HG02885 (cell line): ENCODE results near the gene HOXA5.

Source experiments
- ATAC-seq: cut with Tn5 transposase; IDR thresholded peaks from one replicate; pipeline ENCODE4 v1.9.1; 2021; ENCODE audit warnings: mild to moderate bottlenecking; ENCODE audit not compliant: unreplicated experiment, poor library complexity

The HOXA5 gene

DNA sequence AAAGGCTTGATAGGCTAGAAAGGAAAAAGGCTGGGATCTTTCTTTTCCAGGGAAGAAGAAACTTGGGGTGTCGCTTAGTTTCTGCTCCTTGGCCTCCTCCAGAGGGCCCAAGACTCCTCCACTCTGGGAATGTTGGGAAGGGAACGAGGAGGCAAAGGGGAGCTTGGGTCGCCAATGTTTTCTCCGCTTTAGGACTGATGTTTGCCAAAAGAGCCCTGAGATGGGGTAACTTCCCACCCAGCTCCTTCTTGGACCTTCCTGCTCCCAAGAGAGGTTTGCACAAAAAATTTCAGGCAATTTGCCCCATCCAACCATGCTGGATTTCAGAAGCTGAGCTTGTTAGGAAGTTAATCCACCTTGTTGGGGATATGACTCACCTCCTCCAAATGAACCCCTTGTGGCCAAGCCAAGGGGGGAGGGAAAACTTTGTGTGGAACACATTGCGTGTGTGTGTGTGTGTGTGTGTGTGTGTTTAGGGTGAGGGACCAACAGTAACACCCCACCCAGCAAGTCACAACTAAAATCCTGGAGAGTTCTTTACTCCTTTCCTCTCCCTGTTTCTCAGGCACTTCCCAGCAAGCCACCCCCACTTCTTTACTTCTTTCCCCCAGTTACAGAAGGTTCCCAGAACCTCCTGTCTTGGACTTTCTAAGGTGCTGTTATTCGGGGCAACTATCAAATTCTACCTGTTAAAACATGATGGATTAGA, 32.3 kb downstream of the HOXA5 start:
- no peak for ATAC-seq

DNA sequence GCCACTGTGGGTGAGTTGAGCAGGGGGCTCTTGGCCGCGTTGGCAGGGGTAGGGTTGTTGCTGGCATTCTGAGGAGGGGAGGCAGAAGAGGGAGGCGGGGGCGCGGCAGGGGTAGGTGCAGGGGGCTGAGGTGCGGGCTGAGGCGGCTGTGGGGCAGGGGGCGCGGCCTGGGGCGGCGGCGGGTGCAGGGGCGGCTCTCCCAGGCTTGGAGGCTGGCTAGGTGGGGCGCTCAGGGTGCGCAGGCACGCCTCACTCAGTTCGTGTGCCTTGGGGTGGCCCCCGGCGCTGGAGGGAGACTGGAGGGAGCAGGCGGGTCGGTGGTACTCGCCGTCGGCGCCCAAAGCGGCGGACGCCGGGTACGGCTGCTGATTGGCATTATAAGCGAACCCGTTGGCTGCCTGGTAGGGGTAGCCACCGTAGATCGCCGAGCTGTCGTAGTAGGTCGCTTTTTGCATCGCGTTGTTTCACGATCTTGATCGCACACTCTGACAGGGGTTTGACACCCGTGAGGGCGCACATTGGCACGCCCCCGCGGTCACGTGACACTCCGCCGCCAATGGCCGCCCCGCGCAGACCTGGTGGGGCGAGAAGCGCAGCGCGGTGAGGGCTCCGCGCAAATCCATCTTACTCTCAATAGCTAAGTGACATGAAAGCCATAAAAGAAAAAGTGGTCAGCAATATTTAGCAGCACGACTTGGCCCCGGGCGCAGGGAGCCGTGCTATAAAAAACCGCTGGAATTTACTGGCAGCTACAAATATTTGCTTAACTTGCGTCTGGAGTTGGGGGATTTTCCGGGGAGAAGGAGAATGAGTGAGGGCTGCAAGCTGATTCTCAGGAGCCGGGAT, 33.1 kb downstream of the HOXA5 start:
- no peak for ATAC-seq

DNA sequence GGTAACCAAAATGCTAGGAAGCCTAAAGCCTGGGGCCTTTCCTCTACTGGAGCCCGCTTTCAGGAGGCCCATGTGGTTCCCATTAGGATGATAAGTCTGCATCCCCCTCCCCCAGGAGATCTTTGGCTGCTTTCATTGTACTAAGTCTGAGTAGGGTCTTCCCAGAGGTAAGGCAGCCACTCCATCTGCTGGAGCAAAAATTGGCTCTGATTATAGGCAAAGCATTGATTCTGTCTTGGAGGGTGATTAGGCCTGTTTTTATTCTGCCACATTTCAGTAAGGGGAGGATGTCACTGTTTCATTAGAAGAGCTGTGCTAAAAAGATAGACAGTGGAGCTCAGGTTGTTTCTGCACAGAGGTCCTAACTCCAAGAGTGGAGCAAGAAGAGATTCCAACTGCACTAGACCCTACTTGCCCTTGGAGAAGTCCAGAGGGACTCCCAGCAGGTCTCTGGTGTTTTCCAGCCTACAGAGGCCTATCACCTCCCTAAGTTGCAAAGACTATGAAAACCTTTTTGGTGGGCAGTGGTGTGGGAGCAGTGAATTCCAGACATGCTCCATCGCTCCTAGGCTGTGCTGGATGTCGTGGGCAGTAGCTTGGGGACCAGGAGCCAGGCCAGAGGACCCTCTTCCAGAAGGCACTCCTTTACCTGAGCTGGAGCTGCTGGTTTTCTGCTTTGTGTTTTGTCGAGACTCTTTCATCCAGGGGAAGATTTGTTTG, 33.9 kb downstream of the HOXA5 start:
- ATAC-seq = no peak

DNA sequence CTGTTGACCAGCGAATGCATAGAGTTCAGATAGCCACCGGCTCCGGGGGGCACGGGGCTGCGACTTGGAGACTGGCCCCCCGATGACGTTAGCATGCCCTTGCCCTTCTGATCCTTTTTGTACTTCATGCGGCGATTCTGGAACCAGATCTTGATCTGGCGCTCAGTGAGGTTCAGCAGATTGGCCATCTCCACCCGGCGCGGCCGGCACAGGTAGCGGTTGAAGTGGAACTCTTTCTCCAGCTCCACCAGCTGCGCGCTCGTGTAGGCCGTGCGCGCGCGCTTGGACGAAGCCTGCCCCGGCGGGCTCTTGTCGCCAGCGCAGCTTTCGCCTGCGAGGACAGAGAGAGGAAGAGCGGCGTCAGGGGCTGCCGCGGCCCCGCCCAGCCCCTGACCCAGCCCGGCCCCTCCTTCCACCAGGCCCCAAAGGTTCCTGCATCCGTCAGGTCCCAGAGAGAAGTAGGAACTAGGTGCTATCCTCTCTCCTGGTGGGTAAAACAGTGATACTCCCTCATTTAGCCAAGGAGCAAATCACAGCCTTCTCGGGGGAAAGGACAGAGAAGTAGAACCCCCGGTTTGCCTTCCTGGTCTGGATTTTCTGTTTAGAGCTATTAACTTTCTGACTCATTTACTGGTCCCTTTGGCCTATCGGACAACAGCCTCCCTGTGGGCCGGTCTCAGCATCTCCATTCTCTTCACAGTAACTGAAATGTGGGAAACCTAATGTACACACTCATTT, 34.9 kb downstream of the HOXA5 start:
- no peak for ATAC-seq

DNA sequence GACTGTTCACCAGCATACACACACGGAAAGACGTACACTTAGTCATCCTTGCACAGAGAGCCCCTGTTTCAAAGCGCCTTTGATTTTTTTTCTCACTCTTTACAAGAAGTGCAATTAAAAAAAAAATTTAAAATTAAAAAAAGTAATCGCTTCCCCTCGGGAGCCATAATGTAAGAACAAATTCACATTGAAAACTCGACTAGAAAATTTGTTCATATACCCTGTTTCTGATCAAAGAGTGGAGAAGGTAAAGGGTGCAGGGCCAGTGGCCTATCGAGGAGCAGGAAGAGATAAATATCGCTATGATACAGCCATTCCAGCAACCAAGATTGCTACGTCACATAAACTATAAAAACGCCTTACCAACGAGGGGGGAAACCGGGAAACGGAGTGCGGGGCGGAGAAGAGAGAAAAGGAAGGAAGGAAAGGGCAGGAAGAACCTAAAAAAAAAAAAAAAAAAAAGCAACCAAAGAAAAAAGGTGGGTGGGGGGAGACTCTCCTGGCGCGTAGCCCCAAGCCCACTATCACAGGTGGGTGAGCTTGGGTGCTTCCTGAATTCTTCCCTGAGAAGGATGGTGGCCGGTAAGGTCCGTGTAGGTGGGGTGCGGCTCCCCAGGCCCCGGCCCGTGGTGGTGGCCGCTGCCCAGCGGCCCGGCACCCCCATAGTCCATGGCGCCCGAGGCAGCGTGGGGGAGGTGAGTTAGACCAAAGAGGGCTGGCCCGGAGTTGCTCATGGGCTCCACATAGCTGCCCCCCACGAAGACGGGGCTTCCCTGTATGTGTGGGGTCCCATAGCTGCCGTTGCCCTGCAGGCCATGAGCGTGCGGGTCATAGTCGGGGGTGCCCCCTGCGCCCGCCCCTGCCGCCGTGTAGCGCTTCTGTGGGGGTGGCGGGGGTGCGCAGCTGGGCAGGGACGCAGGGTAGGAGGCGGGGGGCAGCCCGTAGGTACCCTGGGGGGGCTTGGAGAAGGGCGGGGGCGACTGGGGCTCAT, 35.8 kb downstream of the HOXA5 start:
- ATAC-seq = no peak

DNA sequence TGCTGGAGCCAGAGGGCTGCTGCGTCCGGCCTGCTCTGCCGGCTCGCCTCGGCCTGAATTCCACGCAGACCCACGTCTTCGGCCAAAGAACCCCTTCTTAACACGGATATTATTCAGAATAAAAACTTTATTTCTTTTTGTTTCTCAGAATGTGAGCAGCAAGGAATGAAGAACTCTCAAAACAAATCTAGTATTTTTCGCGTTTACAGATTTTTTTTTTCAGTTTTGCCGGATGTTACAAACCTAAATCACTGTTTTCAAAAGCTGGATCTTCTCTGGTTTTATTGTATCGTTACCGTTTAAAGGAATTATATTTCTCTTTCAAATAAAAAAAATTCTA, 36.6 kb downstream of the HOXA5 start:
- ATAC-seq = no peak

DNA sequence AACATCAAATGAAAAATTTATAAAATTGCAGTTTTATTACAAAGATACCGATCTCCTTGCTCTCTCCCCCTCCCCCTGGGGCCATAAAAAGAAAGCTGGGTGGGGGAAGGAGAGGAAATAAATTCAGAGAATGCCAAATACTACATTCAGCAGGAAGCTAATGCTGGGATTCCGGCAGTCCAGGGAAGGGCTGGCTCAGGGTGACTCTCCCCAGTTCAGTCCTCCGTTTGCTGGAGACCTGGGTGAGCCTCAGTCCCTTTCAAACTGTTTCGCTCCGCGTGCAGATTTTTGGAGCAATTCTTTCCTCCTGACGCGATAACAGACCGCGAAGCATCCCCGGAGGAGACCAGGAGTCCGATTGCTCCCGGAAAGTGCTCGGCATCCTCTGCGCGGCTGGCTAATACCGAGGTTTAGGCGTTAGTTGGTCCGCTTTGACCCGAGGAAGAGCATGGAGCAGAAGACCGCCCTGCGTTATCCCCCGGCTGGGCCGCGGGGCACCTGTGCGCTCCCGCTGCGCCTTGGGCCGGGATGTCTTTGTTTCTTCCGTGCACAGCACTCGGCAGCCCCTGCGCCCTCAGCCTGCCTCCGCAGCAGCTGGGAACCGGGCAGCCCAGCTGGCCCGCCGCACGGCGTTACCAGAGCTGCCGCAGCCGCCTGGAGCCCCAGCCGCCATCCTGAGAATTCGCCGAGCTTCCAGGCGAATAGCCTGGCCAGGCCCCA, 37.1 kb downstream of the HOXA5 start:
- ATAC-seq = no peak

DNA sequence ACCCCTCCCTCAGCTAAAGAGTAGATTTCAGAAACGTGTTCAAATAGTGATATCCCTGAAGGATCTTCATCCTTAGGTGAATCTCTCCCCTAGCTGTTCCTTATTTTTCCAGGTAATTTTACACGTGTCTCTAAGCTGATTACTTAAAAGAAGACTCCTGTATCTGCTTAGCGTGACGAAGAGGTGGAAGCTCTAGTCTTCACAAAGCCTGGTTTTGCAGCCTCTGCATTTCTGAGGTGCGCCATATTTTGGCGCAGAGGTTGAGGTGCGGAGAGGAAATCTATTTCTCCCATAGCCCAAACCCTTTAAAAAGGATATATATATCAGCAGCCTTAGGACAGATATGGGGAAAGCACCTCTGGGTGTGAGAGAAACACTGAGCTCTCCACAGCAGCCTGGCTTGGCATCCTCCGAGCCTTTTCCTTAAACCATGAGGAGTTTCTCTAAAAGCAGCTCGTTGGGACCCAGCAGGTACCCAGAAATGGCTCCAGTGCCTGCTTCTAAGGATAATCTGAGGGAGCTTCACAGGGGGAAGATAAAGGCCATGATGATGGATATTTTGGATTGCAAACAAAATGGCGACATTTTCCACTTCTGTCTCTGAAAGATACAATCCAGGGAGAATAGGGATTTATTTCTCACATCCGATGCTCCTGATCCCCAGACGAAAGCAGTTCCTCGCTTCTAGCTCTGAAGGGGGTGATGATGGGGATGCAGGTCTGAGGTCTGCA, 38.0 kb downstream of the HOXA5 start:
- ATAC-seq = no peak

DNA sequence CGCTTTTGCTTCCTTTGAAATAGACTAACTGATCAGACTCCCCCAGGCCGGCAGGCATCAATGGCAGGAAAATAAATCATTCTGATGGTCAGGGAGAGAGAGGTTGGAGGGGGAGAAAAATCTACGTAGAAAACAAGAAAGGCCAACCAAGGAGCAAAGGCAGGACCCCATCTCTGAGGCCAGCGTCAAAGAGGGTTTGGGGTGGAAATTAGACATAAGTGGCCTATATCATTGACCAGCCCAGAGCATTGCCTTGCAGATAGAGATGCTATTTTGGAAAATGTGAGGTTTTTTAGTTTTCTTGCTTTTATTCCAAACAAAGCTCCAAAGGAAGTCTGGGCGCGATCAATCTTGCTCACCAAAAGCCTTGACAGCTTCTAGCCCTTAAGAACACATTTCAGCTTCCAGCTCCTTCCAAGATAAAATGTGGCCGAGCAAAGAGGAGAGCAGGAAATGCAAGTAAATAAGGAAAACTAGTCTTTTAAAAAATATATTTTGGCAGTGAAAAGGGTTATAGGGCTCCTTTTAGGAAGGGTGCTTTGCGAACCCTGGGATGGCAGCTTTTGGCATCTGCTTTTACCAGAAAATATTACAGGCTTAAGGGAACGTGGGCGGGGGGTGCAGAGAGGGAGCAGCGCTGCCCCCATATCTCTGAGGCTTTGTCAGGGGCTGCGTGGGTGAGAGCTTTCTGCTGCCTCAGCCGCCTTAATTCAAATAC, 39.0 kb downstream of the HOXA5 start:
- no peak for ATAC-seq

DNA sequence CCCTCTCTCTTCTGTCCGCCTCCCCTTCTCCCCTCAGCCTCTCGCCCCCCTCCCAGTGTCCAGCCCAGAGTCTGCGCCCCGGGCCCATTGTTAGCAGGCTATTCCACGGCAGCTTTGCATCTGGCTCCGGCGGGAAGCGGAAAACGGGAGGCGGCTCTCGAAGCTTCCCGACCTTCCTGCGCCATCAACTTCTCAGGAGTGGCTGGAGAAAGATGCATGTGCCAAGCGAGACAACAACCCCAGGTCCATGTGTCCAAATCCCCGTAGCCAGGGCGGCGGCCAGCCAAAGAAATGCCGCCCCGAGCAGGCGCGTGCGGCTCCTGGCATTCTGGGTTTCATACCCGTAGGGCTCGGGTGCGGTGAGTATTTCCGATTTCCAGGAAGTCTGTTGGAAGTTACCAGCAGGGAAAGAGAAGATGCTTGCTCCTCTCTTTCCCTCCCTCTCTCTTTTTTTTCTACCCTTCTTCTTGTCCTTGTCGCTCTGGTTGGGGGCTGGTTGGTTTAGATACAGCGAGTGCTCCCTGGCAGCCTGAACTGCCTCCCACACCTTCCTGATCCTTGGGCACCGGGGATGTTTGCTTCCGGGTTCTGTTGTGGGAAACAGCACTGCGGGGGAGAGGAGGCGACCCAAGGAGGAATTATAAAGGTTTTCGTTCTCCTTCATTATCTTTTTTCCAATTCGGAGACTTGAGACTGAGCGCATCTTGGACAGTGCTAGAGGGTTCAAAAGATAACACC, 39.8 kb downstream of the HOXA5 start:
- ATAC-seq = no peak

DNA sequence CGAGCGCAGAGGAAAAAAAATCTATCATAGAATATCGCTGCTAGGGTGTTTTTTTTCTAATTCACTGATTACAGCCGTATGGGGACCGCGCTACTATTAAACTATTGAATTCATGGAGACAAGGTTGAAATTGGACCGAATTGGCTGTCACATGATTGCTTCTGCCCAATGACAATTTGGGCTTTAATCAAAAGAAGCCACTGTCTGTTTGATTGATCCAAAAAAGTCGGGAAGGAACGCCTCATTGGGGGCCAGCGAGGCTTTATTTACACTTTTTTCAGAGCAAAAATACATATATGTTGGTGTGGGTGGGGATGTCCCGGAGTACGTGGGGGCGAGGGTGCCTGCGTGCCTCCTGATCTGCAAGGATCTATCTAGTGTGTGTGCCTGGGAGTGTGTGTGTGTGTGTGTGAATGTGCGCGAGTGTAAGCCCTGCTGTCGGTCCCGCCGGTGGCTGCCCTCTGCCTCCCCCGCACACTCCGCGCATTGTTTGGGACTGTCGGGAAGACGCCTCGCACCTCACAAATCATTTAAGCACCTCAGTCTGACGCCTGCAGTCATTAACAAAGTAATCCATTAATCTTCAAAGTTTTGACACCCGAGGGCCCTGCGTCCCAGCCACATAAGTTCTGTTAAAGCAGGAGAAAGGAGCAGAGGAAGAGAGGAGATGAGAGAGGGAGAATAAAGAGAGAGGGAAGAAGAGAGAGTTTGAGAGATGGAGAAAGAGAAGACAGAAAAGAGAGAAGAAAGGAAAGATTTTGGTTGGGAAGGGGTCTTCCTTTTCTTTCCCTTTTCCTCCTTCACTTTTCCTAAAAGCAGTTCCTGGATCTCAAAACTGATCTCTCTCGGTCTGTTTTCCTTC, 40.7 kb downstream of the HOXA5 start, which contains the start of gene HOXA2:
Gene HOXA2, minus strand, starts transcription at position 103 of the 862 bp plus-strand sequence. CDS start 183 bp downstream, outside the sequence.
- ATAC-seq = no peak

DNA sequence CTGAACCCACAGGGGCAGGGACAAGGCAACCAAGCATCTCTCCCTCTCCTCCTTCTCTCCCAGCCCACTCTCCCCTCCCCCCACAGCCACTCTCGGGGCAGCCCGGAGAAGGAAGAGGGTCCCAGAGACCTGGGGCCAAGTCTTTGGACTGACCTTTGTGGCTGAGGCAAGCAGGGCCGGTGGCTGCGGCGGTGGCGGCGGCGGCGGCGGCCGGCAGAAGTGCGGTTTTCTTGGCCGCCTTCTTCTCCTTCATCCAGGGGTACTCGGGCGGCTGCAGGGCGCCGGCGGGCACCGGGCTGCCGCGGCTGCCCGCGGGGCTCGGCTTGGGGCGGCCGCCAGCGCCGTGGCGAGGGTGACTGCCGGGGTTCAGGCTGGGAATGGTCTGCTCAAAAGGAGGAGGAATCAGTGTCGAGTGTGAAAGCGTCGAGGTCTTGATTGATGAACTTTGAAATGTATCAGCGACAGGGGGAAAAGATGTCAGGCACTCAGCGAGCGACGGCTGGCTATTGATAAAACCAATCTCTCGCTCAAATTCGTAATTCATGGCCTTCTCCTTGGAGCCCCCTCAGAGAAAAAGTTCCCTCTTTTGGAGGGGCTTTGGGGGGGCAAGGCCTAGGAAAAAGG, 41.4 kb downstream of the HOXA5 start:
- no peak for ATAC-seq

DNA sequence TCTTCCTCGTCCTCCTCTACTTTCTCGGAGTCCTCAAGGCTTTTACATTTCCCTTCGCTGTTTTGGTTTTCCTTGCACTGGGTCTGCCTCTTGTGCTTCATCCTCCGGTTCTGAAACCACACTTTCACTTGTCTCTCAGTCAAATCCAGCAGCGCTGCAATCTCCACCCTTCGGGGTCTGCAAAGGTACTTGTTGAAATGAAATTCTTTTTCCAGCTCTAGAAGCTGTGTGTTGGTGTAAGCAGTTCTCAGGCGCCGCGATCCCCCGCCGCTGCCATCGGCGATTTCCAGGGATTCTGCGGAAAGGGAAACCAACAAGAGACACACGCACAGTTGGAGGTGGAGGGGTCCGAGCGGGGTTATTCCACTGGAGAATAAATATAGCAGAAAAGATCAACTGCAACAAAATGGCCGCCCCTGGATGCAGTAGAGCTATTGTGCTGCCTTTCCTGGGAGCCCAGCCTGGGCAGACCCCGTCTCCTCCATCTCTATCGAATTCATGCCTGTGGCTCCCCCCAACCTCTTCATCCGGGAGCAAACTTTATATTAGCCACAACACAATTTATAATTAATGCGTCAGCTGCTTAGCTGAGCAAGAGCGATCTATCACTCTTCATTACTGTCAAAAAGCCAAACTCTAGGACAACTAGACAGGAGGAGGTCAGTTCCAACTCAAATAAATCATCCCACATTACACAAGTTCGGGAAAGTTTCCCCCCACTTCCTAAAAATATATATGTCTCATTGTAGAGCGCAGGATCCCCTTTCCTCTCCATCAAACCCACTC, 42.1 kb downstream of the HOXA5 start:
- no peak for ATAC-seq

DNA sequence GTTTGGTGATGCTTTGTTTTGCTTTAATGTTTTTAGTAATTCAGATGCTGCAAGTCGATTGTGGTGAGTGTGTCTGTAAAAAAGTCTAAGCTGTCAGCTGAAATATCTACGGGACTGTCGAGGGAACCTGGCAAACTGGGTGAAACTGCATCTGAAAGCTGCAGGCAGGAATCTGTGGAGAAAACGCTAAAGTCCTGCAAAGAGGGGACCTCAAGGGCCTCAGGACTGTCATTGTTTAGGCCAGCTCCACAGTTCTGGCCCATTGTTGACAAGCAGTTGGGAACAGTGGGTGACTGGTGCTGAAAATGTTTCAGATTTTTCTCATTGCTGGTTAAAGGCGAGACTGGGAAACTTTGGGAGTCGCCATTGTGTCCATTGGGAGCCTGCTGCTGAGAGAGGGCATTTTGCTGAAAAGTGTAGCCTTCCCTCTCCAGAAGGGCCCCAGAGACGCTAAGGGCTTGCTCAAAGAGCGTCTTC, 42.7 kb downstream of the HOXA5 start:
- no peak for ATAC-seq
